ENCODE measurements around the gene SHISA5.
A peak's percentile ranks its signal among the peaks of the same experiment; 100 is the strongest.
"Not testable (repeated sequence)": the region's sequence is repeated elsewhere in the genome, so short reads cannot be mapped to it uniquely, and the experiment has no call there.

Gene SHISA5, protein sequence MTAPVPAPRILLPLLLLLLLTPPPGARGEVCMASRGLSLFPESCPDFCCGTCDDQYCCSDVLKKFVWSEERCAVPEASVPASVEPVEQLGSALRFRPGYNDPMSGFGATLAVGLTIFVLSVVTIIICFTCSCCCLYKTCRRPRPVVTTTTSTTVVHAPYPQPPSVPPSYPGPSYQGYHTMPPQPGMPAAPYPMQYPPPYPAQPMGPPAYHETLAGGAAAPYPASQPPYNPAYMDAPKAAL

DNA sequence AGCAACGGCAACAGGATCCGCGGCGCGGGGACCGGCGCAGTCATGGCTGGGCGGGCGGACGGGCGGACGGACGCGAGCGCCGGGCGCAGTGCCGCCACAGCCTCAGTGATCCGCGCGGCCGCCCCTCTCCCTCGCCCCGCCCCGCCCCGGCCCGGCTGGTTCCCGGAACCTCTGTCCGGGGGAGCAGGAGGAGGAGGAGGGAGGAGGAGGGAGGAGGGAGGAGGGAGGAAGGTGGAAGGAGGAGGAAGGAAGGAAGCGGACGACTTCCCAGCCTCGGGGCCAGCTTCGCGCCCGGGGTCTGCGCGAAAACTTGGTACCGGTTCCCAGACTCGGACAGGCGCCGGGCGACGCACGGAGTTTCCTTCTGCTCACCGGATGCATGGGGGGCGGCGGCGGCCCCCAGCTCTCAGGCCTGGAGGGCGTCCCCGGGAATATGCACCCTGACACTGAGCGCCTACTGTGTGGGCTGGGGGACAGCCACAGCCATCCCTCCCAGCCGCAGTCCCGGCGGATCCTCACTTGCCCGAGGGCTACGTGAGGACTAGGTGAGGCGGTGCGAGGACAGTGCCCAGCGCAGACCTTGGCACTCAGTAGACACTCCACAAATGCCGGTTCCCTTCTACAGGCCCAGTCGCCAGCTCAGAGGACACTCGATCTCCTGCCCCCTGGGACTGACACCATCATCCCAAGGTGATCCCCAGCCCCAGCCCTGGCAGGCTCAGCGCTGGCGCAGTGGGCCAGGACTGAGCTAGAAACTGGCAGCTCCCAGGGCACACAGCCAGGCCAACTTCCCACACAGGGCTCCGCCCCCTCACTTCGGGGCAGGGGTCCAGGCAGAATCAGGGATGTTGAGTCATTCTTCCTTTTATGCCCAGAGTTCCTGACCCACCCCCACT is at the start of gene SHISA5:
Gene SHISA5, minus strand, starts transcription at position 124 of the 896 bp plus-strand sequence. Its CDS starts 80 bp downstream, at position 44.
- DNase-seq = peak in 47 of 56 donors; percentile 15 to 80 (median 43)

DNA sequence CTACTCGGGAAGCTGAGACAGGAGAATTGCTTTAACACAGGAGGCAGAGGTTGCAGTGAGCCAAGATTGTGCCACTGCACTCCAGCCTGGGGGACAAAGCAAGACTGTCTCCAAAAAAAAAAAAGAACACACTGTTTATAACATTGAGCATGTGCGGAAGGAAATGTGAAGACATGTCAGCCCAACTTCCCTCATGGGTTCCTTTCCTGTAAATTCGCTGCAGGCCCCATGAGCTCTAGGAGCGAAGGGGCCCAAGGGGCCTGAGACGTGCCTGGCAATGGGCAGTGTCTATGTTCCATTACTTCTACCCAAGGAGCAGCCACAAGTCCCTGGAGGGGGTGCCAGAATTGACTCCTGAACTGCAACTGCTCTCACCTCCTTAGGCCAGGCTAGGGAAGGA is 49.4 kb upstream of the SHISA5 start:
- no peak for DNase-seq

DNA sequence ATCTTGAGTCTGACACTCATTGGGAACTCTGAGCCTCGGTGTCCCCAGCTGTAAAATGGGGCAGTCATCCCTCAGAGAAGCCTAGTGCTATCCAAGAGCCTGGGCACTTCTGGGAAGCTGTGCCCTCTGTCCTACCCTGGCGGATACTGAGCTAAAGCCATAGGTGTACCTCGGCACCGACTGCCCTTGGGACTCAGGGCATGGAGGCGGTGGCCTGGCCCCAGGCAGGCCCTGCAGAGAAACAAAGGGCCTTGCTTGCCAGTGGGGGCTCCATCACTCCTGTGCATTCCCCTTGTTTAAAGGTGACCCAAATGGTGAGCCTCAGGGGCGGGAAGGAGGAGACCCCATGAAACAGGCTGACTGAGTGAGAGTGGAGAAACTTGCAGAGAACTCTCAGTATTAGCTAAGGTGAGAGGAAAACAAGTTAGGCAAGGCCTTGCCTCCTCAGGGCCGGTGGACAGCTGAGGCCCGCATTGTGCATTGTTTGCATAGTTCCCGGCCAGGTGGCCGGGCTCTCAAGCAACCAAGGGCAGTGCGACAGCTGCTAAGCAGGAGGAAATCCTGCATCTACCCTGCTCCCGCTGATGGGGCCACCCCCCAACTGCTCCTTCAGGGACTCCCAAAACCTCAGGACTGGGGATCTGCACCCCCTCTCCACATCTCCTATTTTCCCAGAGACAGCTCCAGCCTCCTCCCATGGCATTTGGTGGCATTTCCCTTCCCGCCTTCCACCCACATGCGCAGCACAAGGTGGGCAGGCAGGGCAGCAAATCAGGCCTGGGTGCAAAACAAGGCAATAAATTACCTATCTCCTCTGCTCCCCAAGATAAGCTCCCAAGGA is 48.4 kb upstream of the SHISA5 start:
- DNase-seq = no peak

DNA sequence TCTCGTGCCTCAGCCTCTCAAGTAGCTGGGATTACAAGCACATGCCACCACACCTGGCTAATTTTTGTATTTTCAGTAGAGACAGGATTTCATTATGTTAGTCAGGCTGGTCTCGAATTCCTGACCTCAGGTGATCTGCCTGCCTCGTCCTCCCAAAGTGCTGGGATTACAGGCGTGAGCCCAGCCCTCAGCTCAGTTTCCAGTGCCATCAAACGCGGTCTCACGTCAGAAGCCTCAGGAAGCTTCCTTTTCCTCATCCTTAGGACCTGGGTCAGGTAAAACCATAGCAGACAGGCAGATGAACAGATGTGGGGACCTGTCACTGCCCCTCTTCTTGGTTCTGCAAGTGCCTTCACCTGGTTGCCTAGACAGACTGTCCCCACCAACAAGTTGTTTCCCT is 47.7 kb upstream of the SHISA5 start:
- not testable (repeated sequence) for DNase-seq

DNA sequence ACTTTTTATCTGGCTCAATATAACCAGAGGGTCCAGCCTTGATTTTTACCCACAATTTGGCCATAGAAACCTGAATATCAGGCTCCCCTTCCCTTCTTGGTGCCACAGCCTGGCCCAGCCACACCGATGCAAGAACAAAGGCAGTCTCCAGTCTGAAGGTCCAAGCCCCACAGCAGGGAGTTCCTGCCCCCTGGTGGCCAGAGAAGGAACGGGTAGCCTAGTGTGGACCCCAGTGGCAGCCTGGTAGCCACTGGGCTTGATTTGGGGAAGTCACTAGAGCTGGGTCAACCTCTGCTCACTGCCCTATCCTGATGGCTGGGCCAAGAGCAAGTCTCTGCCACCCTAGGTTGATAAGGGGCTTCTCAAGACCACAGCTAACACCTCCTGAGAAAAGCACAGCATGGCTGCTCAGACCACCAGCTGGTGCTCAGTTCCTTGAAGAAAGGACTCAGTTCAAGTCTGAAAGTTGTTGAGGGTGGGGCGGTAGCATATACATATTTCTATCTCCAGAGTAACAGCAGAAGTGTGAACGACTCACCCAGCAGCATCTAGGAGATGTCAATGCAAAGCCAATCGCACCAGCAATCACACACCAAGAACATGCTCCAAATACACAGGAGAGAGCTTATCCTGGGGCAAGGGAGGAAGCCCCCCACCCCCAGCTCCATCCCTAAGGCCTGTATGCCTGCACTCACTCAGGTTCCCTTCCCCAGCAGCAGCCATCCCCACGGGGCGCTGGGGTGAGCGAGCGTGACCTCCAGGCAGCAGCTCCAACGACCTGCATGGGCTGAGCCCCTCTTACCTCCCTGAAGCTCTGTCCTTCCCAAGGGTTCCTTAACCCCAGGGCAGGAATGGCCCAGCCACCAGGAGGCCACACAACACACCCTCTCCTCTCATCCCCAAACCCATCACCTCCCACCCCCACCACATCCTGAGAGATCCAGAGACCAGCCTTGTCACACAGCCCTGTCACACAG is 45.0 kb upstream of the SHISA5 start:
- DNase-seq = peak in 53 of 56 donors; percentile 19 to 92 (median 72)

DNA sequence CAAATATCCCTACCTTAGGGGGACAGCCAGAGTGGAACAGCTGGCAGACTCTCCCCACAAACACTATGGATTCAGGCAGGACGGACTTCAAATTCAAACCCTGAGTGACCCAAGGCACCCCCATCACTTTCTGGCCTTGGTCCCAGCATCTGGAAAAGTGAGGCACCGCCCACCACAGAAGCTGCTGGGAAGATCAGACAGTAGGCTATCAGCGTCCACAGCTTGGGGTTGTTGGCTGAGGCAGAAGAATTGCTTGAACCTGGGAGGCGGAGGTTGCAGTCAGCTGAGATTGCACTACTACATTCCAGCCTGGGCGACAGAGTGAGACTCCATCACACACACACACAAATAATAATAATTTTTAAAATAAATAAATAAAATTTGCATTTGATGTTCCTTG is 44.2 kb upstream of the SHISA5 start:
- no peak for DNase-seq

DNA sequence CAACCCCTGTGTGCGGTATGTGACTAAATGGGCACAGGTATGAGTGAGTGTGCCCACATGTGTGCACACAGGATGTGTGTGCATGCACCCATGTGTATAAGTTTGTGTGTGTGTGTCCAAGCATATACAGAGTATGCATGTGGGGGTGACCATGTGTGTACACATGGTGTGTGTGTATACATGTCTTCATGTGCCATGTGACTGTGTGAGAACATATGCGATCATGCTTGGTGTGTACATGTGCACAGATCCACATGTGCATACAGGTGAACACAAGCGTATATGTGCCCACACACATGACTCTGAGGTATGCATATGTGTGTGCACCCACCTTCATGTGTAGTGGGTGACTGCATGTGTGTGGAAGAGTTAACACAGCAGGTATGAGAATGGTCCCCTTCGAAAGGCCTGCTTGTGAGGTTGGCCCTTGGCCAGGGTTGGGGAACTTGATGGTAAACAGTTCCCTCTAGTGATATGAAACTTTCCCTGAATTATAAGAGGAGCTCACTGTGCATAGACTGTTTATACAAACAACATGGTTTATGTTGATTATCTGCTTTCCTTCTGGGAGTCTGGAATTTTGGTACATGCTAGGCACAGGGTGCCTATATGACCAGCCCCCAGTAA is 42.3 kb upstream of the SHISA5 start:
- DNase-seq = peak in 9 of 56 donors; percentile 3 to 50 (median 28)

DNA sequence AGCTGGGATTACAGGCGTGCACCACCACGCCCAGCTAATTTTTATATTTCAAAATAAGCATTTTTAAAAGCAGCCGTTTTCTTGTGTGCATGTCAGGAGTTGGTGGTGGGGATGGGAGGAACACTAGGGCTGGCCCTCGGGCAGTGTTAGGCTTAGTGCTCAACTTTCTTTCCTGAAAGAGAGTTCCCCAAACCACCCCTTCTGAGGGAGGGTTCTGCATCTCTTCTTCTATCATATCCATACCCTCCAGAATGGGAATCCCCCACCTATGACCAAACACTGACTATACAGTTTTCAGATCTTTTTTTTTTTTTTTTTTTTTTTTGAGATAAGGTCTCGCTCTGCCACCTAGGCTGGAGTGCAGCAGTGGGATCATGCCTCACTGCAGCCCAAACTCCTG is 40.2 kb upstream of the SHISA5 start:
- no peak for DNase-seq

DNA sequence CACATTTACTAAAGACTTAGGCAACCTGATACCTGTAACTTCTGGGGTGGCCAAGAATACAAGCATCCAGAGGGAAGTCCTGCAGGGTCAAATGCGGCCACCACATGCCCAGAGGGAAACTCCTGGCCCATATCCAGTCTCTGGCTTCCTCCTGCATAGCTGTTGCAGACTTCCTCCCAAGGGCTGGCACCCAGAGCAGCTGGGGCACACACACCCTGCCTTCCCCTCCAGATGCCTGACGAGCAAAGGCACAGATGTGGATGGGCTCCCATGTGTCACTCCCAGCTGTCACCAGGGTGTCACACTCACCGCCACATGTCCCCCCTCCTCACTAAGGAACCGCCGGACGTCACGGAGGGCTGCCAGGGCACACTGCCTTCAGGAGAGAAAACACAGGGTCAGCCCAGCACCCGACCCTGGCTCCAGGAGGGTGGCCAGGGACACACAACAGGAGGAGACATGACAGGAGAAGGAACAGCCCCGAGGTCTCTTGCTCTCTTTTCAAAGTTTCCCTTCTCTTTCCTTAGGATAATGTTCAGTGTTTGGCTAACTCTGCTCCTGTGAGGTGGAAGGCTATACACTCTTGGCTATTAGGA is 39.4 kb upstream of the SHISA5 start:
- peak in 6 of 56 donors; percentile 7 to 32 (median 18) for DNase-seq

DNA sequence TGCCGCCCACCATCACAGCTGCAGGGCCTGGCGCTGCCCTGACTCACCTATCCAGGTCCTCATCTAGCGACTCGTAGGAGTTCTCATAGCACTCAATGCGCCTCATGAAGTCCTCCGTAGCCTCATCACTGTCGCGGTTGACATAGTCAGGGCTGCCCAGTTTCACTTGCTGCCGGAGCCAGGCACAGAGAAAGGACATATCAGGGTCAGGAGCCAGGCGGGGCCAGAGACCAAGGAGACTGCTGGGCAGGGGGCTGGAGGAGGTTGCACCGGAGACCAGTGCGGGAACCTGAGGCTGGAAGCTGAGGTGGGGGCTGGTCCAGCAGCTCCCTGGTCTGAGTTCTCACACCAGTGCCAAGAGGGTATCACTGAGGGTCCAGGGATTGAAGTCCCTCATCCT is 34.5 kb upstream of the SHISA5 start:
- DNase-seq = no peak

DNA sequence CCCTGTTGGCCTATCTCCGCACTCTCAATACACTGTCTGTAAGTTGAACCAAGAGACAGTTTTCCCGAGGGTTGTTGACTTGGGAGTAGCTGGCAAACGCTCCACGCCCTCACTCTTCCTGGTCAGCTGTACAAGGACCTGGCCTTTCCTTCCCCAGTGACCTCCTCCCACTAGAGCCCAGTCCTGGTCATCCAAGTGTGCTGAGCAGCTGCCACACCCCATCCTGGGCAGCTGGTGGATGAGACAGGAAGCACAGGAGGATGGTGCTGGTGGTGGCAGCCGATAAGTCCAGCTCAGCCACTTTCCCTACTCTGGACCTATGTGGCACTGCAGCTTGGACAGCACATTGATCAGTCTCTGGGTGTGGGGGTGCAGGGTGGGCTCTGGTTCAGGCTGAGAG is 32.8 kb upstream of the SHISA5 start:
- no peak for DNase-seq

DNA sequence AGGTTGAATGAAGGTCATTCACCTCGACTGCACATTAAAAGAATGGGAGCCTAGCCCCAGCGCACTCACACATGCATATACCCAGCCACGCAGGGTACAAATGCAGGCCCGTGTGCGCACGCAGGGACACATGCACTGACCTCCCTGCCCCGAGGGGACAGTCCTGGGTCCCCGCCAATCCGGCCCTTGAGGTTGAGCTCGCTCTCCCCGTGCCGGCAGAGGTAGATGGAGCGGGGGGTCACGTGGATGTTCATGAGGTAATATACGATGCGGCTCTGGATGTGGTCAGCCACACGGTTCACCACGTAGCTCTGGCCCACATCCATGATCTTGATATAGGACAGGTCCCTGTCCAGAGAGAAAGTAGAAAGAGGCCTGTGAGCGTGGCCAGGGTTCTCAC is 32.1 kb upstream of the SHISA5 start:
- DNase-seq = no peak

DNA sequence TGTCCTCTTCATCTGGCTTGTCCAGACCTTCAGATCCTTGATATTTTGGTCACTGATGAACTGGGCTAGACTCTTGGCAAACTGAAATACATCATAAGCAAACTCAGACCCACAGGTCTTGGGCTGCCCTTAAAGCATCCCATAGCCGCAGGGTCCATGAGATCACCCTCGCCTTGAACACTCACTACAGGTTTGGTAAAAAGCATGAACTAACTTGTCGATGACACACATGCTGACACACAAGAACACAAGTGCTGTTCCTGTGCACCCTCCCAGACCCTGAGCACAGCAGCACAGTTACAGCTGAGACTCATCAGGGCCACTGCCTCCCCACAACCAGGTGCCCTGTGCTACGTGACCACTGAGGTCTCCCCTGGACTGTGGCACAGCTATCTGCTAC is 31.6 kb upstream of the SHISA5 start:
- no peak for DNase-seq

DNA sequence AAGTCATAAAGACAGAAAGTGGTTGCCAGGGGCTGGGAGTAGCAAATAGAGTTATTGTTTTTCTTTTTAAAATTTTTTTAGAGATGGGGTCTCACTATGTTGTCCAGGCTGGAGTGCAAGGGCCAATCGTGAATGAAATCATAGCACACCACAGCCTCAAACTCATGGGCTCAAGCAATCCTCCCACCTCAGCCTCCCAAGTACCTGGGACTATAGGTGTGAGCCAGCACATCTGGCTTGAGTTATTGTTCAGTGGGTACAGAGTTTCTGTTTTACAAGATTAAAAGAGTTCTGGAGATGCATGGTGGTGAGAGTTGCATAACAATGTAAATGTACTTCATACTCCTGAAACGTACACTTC is 29.0 kb upstream of the SHISA5 start:
- no peak for DNase-seq

DNA sequence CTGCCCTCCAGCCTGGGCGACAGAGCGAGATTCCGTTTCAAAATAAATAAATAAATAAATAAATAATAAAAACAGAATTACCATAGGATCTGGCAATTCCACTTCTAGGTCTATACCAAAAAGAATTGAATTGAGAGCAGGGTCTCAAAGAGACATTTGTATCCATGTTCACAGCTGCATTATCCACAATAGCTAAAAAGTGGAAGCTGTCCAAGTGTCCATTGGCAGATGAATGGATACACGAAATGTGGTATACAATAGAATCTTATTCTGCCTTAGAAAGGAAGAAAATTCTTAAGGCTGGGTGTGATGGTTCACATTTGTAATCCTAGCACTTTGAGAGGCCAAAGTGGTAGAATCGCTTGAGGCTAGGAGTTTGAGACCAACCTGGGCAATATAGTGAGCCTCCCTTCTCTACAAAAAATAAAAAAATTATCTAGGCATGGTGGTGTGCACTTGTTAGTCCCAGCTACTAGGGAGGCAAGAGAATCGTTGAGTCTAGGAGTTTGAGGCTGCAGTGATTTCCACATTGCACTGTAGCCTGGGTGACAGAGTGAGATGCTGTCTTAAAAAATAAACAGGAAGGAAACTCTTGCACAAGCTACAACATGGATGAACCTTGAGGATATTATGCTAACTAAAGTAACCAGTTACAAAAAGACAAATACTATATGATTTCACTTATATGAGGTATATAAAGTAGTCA is 28.4 kb upstream of the SHISA5 start:
- peak in 17 of 56 donors; percentile 1 to 53 (median 18) for DNase-seq

DNA sequence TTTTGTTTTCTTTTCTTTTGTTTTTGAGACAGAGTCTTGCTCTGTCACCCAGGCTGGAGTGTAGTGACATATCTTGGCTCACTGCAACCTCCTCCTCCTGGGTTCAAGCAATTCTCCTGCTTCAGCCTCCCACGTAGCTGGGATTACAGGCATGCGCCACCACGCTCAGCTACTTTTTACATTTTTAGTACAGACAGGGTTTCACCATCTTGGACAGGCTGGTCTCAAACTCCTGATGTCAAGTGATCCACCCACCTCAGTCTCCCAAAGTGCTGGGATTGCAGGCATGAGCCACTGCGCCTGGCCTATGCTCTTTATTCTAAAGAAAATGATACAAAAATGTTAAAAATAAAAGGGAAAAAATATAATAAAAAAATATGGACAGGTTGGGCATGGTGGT is 26.7 kb upstream of the SHISA5 start:
- not testable (repeated sequence) for DNase-seq

DNA sequence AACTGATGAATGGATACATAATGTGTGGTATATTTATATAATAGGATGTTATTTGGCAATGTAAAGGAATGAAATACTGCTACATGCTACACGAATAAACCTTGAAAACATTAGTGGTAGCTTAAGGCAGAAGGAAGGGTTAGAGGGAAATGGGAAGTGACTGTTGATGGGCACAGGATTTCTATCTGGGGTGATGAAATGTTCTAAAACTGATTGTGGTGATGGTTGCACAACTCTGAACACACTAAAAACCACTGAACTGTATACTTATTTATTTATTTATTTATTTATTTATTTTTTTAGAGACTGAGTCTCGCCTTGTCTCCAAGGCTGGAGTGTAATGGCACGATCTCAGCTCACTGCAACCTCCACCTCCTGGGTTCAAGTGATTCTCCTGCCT is 24.8 kb upstream of the SHISA5 start:
- DNase-seq = no peak

DNA sequence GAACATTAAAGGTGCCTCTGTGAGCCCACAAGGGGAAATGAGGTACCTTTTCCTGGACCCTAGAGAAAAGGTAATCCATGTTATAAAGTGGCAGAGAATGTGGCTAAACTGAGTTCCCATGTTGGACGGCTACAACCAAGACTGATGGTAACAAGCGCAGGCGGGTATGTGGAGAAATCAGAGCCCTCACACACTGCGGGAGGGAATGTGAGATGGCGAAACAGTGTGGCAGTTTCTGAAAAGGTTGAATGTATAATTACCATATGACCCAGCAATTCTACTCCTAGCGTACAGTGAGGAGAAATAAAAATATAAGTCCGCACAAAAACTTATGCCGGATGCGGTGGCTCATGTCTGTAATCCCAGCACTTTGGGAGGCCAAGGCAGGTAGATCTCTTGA is 24.1 kb upstream of the SHISA5 start:
- DNase-seq = no peak

DNA sequence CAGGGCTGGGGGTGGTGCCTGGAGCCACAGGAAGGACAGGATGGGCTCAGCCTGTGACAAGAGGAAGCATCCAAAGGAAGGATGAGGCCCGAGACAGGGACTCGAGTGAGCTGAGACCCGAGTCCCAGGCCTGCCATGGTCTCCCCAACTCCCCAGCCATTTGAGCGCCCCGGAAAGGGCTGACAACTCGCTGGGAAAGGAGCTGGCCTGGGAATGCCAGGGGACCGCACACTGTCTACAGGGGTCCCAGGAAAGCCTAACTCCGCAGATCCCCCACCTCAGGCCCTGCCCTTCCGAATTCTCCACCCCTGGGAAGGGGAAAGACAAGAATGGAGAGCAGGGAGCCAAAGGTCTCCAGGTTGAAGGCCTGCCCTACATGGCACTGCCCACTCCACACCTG is 21.0 kb upstream of the SHISA5 start:
- DNase-seq = no peak

Measured in nucleus accumbens (tissue), 56 donors.